A549 (cell line): ENCODE measurements around the gene OR10G3. TPM values are rescaled to one million over a fixed set of nuclear protein-coding genes. Genes with fewer than 3 reads are reported as not detected.

Source experiments
- ATAC-seq, 2 experiments: fragments of 200-7000 bp in 1 of 2; fragments of >200 bp in 1 of 2; cut with Nextera tagmentation in 1 of 2; cut with Tn5 transposase in 1 of 2; 3 replicates each; pipeline versions ENCODE4 v1.8.0 to v1.9.1; 2018 to 2020; ENCODE audit warnings: mild to moderate bottlenecking in 1 of 2, moderate library complexity in 1 of 2
- CTCF ChIA-PET: fragments of 300-600 bp; sonication (Branson Sonifier 250); formaldehyde crosslinking; extraction: SDS; loops from one replicate; lab custom pipeline; 2021; ENCODE audit warnings: antibody characterized with exemption, inconsistent platforms; lab: Yijun Ruan, JAX
- POLR2A ChIA-PET: fragments of 350-600 bp; formaldehyde crosslinking; extraction: SDS; loops from one replicate; lab custom pipeline; 2021; ENCODE audit warnings: antibody characterized with exemption, inconsistent platforms; lab: Yijun Ruan, JAX
- DNase-seq, 2 experiments: peaks; one replicate each; pipeline versions ENCODE4 v3.0.0 to v3.0.0-alpha.2; 2011 to 2016; ENCODE audit warnings: low read depth in 1 of 2, low spot score in 1 of 2
- FAIRE-seq: peaks from 2 replicates; lab custom pipeline; 2011; peaks lifted over from hg19 to GRCh38; lab: Jason Lieb, UNC
- H3K27ac ChIP-seq, 2 experiments: fragments of >200 bp; sonication (Bioruptor Twin); formaldehyde crosslinking; 3 replicates each; pipeline ENCODE4 v1.5.1; 2016 to 2017
- H3K4me1 ChIP-seq: fragments of >200 bp; sonication (Bioruptor Twin); formaldehyde crosslinking; 3 replicates; pipeline ENCODE4 v1.6.1; 2016
- H3K4me2 ChIP-seq: fragments of >200 bp; sonication (Bioruptor Twin); formaldehyde crosslinking; 3 replicates; pipeline ENCODE4 v1.6.1; 2016
- H3K4me3 ChIP-seq: fragments of >200 bp; sonication (Bioruptor Twin); formaldehyde crosslinking; 3 replicates; pipeline ENCODE4 v1.5.1; 2016
- H3K9me3 ChIP-seq: fragments of >200 bp; sonication (Bioruptor Twin); formaldehyde crosslinking; 3 replicates; pipeline ENCODE4 v1.6.1; 2016
- BHLHE40 ChIP-seq: IDR thresholded peaks from 2 replicates; pipeline ENCODE4 v1.6.1; 2012; ENCODE audit warnings: low read depth, low read length, inconsistent platforms
- CBX8 ChIP-seq: fragments of 200-600 bp; sonication (generic); IDR thresholded peaks from 2 replicates; pipeline ENCODE4 v1.6.1; 2016
- CHD2 ChIP-seq: fragments of 150-350 bp; IDR thresholded peaks from 2 replicates; pipeline ENCODE4 v1.6.1; 2014; ENCODE audit warnings: low read length; ENCODE audit not compliant: partially characterized antibody
- CHD4 ChIP-seq: fragments of 200-600 bp; sonication (generic); IDR thresholded peaks from 2 replicates; pipeline ENCODE4 v1.6.1; 2016; ENCODE audit warnings: antibody characterized with exemption, mild to moderate bottlenecking, borderline replicate concordance
- EHF ChIP-seq: fragments of 250-450 bp; sonication (Bioruptor Pico); IDR thresholded peaks from 2 replicates; pipeline ENCODE4 v1.5.0; 2020; ENCODE audit warnings: mild to moderate bottlenecking
- EHMT2 ChIP-seq: fragments of 200-600 bp; sonication (generic); IDR thresholded peaks from 2 replicates; pipeline ENCODE4 v1.6.1; 2016; ENCODE audit warnings: antibody characterized with exemption, low read depth, mild to moderate bottlenecking, moderate library complexity
- ESRRA ChIP-seq: fragments of 150-350 bp; IDR thresholded peaks from 2 replicates; pipeline ENCODE4 v1.6.1; 2014; ENCODE audit warnings: mild to moderate bottlenecking, low read length, borderline replicate concordance
- FOSB ChIP-seq: fragments of 250-450 bp; sonication (Bioruptor Pico); IDR thresholded peaks from 2 replicates; pipeline ENCODE4 v1.5.0; 2020; ENCODE audit warnings: mild to moderate bottlenecking, moderate library complexity
- FOSL2 ChIP-seq, 2 experiments: fragments of 450-650 bp in 1 of 2; fragments of >200 bp in 1 of 2; sonication (Bioruptor Twin) in 1 of 2; formaldehyde crosslinking; IDR thresholded peaks; 2 replicates each; pipeline versions ENCODE4 v1.5.0 to v1.6.1; 2016 to 2020; ENCODE audit warnings: mild to moderate bottlenecking in 1 of 2, moderate library complexity in 1 of 2
- GATA3 ChIP-seq: IDR thresholded peaks from 2 replicates; pipeline ENCODE4 v1.6.1; 2012; ENCODE audit warnings: borderline replicate concordance
- HDAC2 ChIP-seq: fragments of 200-600 bp; sonication (generic); IDR thresholded peaks from 2 replicates; pipeline ENCODE4 v1.6.1; 2016
- HEYL ChIP-seq: fragments of 250-450 bp; sonication (Bioruptor Pico); IDR thresholded peaks from 2 replicates; pipeline ENCODE4 v1.8.0; 2021; ENCODE audit warnings: mild to moderate bottlenecking, moderate library complexity
- HMGXB4 ChIP-seq: fragments of 250-450 bp; sonication (Bioruptor Pico); IDR thresholded peaks from 2 replicates; pipeline ENCODE4 v1.5.0; 2021; ENCODE audit warnings: mild to moderate bottlenecking, moderate library complexity, borderline replicate concordance
- HOXB5 ChIP-seq: fragments of 250-450 bp; sonication (Bioruptor Pico); IDR thresholded peaks from 2 replicates; pipeline ENCODE4 v1.5.0; 2020; ENCODE audit warnings: mild to moderate bottlenecking, moderate library complexity
- MAFK ChIP-seq: fragments of 450-650 bp; IDR thresholded peaks from 2 replicates; pipeline ENCODE4 v1.6.1; 2014; ENCODE audit not compliant: partially characterized antibody
- MAX ChIP-seq: IDR thresholded peaks from 2 replicates; pipeline ENCODE4 v1.6.1; 2012
- MYC ChIP-seq: IDR thresholded peaks from 2 replicates; pipeline ENCODE4 v1.6.1; 2012; ENCODE audit warnings: mild to moderate bottlenecking, inconsistent platforms, low read length, improper control_type of control experiment, borderline replicate concordance
- NPAS2 ChIP-seq: fragments of 250-450 bp; sonication (Bioruptor Pico); IDR thresholded peaks from 2 replicates; pipeline ENCODE4 v1.8.0; 2022; ENCODE audit warnings: mild to moderate bottlenecking, moderate library complexity, borderline replicate concordance
- NR3C1 ChIP-seq: fragments of >200 bp; sonication (Bioruptor Twin); formaldehyde crosslinking; IDR thresholded peaks from 3 replicates; pipeline ENCODE4 v1.6.1; 2017
- POLR2AphosphoS2 ChIP-seq: conservative IDR thresholded peaks from 2 replicates; pipeline ENCODE4 v1.6.1; 2012; ENCODE audit warnings: low read length, improper control_type of control experiment, inconsistent platforms
- RAD21 ChIP-seq, 2 experiments: fragments of >200 bp in 1 of 2; sonication (Bioruptor Twin) in 1 of 2; formaldehyde crosslinking in 1 of 2; IDR thresholded peaks in 1 of 2; conservative IDR thresholded peaks in 1 of 2; 2 replicates in 1 of 2; 3 replicates in 1 of 2; pipeline ENCODE4 v1.6.1; 2012 to 2018; ENCODE audit warnings: inconsistent platforms in 1 of 2
- RCOR1 ChIP-seq: fragments of 150-350 bp; IDR thresholded peaks from 2 replicates; pipeline ENCODE4 v1.6.1; 2014; ENCODE audit warnings: antibody characterized with exemption, low read length, low read depth
- SMC3 ChIP-seq: fragments of >200 bp; sonication (Bioruptor Twin); formaldehyde crosslinking; IDR thresholded peaks from 3 replicates; pipeline ENCODE4 v1.6.1; 2018; ENCODE audit warnings: inconsistent platforms
- TP53 ChIP-seq: fragments of 250-450 bp; sonication (Bioruptor Pico); IDR thresholded peaks from 2 replicates; pipeline ENCODE4 v1.5.0; 2021; ENCODE audit warnings: mild to moderate bottlenecking, moderate library complexity
- ZFP36 ChIP-seq: fragments of 450-650 bp; IDR thresholded peaks from 2 replicates; pipeline ENCODE4 v1.6.1; 2014; ENCODE audit warnings: borderline replicate concordance; ENCODE audit not compliant: partially characterized antibody
- WGBS: methylation state at CpG from one replicate; pipeline ENCODE4 v1.1.6; 2017; ENCODE audit errors: missing lambda C conversion rate; 5-methylcytosine and 5-hydroxymethylcytosine counted together
- polyA plus RNA-seq, 4 experiments: library from polyadenylated mRNA; depleted of rRNA in 3 of 4; stranded (reverse); fragments of >200 nt; fragmentation: RNase III in 1 of 4; extraction: RNeasy Plus Mini Kit Qiagen cat#74134 plus additional on column Dnase treatment in 1 of 4; gene quantifications; 2 replicates in 3 of 4; 3 replicates in 1 of 4; pipeline ENCODE4 v1.2.3, GENCODE V29; 2011 to 2017
- TF ChIP-seq, protein P1 (sequence below): fragments of 200-600 bp; sonication (generic); IDR thresholded peaks from 2 replicates; pipeline ENCODE4 v1.6.1; 2016; ENCODE audit warnings: antibody characterized with exemption, mild to moderate bottlenecking, moderate library complexity
- TF ChIP-seq, protein P2 (sequence below): fragments of 450-650 bp; IDR thresholded peaks from 2 replicates; pipeline ENCODE4 v1.6.1; 2014; ENCODE audit warnings: antibody characterized with exemption

OR10G3 gene
- polyA plus RNA-seq, 2 of the 4 experiments (the other 2 are of a cell fraction) = not detected

DNA sequence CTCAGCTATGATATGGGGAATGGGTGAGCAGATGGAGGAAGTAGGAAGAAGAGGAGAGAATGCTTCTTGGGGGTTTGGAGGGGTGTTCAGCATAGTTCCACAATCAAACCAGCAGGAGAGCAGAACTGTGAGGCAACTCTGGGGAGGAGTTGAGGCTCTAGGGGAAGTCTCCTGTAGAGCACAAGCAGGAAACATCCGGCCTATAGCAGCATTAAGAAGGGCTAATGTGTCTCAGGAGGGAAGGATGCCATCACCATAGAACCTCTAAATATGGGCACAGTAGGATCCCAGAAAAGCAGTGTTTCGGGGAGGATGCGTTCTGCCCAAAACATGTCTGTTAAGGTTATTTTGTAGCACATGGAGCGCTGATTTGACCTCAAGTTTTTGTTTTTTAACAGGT is 45.3 kb downstream of the OR10G3 start:
- no peaks in the 10 kb centered on the region for H3K4me1 ChIP-seq
- no peak overlapping the region for H3K27ac ChIP-seq
- ATAC-seq = peak; percentile 57 to 78; a peak in 4 of 6 replicates
- WGBS = 60% methylated on average over 4 of the region's 4 CpGs
- no peak overlapping the region for H3K4me3 ChIP-seq
- no peak for FAIRE-seq
- ChIA-PET CTCF (interaction anchor here (0.7 to 1.8 kb wide), 3 partner anchors 22 to 36 kb away, joined by 3 to 7 read pairs (median 3); partner anchors contain the start of gene METTL3), POLR2A (no interaction called here)
- H3K9me3 ChIP-seq = no peaks in the 10 kb centered on the region
- H3K4me2 ChIP-seq = no peak overlapping the region
- no peak for DNase-seq
- TF ChIP-seq MAFK (no peak), GATA3 (no peak), NR3C1 (no peak), EHMT2 (no peak), HMGXB4 (CRISPR knock-in tag) (no peak), ZFP36 (no peak), RAD21 (conservative IDR thresholded peaks at IDR 0.05 in 1 of 2, IDR thresholded peaks at IDR 0.05 in 1 of 2) (no peak), TP53 (CRISPR knock-in tag) (no peak), FOSB (no peak), ESRRA (no peak), CHD2 (no peak), NPAS2 (CRISPR knock-in tag) (no peak), POLR2AphosphoS2 (no peak), FOSL2 (IDR thresholded peaks at IDR 0.05) (no peak), FOSL2 (CRISPR knock-in tag; IDR thresholded peaks at IDR 0.05) (no peak), BHLHE40 (no peak), CBX8 (no peak), MYC (no peak), SMC3 (no peak)

GRCh38 chr14:21533294-21533693 is 46.6 kb downstream of the OR10G3 start:
- FAIRE-seq (no peak), ATAC-seq (no peak), DNase-seq (no peak)
- H3K27ac ChIP-seq = no peak overlapping the region
- TF ChIP-seq FOSL2 (IDR thresholded peaks at IDR 0.05) = no peak
- TF ChIP-seq FOSL2 (CRISPR knock-in tag; IDR thresholded peaks at IDR 0.05) = no peak
- no peak for TF ChIP-seq FOSB
- TF ChIP-seq, protein P1, sequence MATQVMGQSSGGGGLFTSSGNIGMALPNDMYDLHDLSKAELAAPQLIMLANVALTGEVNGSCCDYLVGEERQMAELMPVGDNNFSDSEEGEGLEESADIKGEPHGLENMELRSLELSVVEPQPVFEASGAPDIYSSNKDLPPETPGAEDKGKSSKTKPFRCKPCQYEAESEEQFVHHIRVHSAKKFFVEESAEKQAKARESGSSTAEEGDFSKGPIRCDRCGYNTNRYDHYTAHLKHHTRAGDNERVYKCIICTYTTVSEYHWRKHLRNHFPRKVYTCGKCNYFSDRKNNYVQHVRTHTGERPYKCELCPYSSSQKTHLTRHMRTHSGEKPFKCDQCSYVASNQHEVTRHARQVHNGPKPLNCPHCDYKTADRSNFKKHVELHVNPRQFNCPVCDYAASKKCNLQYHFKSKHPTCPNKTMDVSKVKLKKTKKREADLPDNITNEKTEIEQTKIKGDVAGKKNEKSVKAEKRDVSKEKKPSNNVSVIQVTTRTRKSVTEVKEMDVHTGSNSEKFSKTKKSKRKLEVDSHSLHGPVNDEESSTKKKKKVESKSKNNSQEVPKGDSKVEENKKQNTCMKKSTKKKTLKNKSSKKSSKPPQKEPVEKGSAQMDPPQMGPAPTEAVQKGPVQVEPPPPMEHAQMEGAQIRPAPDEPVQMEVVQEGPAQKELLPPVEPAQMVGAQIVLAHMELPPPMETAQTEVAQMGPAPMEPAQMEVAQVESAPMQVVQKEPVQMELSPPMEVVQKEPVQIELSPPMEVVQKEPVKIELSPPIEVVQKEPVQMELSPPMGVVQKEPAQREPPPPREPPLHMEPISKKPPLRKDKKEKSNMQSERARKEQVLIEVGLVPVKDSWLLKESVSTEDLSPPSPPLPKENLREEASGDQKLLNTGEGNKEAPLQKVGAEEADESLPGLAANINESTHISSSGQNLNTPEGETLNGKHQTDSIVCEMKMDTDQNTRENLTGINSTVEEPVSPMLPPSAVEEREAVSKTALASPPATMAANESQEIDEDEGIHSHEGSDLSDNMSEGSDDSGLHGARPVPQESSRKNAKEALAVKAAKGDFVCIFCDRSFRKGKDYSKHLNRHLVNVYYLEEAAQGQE = no peak
- TF ChIP-seq, protein P2, sequence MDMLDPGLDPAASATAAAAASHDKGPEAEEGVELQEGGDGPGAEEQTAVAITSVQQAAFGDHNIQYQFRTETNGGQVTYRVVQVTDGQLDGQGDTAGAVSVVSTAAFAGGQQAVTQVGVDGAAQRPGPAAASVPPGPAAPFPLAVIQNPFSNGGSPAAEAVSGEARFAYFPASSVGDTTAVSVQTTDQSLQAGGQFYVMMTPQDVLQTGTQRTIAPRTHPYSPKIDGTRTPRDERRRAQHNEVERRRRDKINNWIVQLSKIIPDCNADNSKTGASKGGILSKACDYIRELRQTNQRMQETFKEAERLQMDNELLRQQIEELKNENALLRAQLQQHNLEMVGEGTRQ = no peak
- no peak for TF ChIP-seq SMC3
- no peak for TF ChIP-seq ZFP36
- TF ChIP-seq RAD21 (conservative IDR thresholded peaks at IDR 0.05 in 1 of 2, IDR thresholded peaks at IDR 0.05 in 1 of 2) = no peak
- no peak for TF ChIP-seq NR3C1
- no peak for TF ChIP-seq RCOR1
- no peak for TF ChIP-seq HMGXB4 (CRISPR knock-in tag)
- TF ChIP-seq CHD4 = no peak
- TF ChIP-seq HOXB5 (CRISPR knock-in tag) = no peak
- TF ChIP-seq EHF (CRISPR knock-in tag) = no peak
- no peak for TF ChIP-seq EHMT2
- no peak for TF ChIP-seq HDAC2
- TF ChIP-seq MAX = no peak
- no peak for TF ChIP-seq NPAS2 (CRISPR knock-in tag)
- no peak for TF ChIP-seq HEYL (CRISPR knock-in tag)
- ChIA-PET POLR2A (no interaction called here), CTCF (interaction anchor here (1.8 kb wide), 1 partner anchor 35 kb away, joined by 7 read pairs; no protein-coding TSS in a partner anchor)
- H3K4me1 ChIP-seq = no peaks in the 10 kb centered on the region
- no peak overlapping the region for H3K4me2 ChIP-seq
- no peaks in the 10 kb centered on the region for H3K9me3 ChIP-seq
- H3K4me3 ChIP-seq = no peak overlapping the region
